Endothelial cell of umbilical vein (primary cell): ENCODE measurements around the gene ALOXE3. TPM values are rescaled to one million over a fixed set of nuclear protein-coding genes. Genes with fewer than 3 reads are reported as not detected.

Source experiments
- BruUV-seq: library from RNA; stranded (reverse); fragments of 400-500 nt; replicated peaks from 2 replicates; lab custom pipeline; 2021; lab: Mats Ljungman, UMichigan
- CTCF ChIA-PET: fragments of 300-600, 350-600 bp; sonication (Branson Sonifier 250); formaldehyde crosslinking; loops from one replicate; lab custom pipeline; 2021; ENCODE audit warnings: antibody characterized with exemption, inconsistent platforms; lab: Charles Lee
- POLR2A ChIA-PET: fragments of 300-600, 350-600 bp; sonication (Branson Sonifier 250); formaldehyde crosslinking; loops from one replicate; lab custom pipeline; 2021; ENCODE audit warnings: antibody characterized with exemption, inconsistent platforms; lab: Charles Lee
- DNase-seq: peaks from one replicate; pipeline ENCODE4 v3.0.0-alpha.2; 2011; ENCODE audit warnings: low read depth, low spot score
- FAIRE-seq: peaks from 2 replicates; lab custom pipeline; 2011; peaks lifted over from hg19 to GRCh38; lab: Jason Lieb, UNC
- H2AFZ ChIP-seq: 2 replicates; pipeline ENCODE4 v1.6.0; 2012; ENCODE audit warnings: low read depth, low read length, control low read depth, inconsistent platforms
- H3K27ac ChIP-seq: 2 replicates; pipeline ENCODE4 v1.5.1; 2011; ENCODE audit warnings: low read depth, mild to moderate bottlenecking, control low read depth, low read length, moderate library complexity; ENCODE audit not compliant: insufficient read depth
- H3K27me3 ChIP-seq, 2 experiments: 2 replicates each; pipeline versions ENCODE4 v1.6.0 to v1.6.1; 2011; ENCODE audit warnings: low read length in 2 of 2, mixed read lengths in 1 of 2; ENCODE audit not compliant: control insufficient read depth in 2 of 2, insufficient read depth in 2 of 2
- H3K36me3 ChIP-seq, 2 experiments: 2 replicates in 1 of 2; 3 replicates in 1 of 2; pipeline ENCODE4 v1.5.1; 2011; ENCODE audit warnings: low read length in 2 of 2, mild to moderate bottlenecking in 1 of 2, moderate library complexity in 1 of 2; ENCODE audit not compliant: control insufficient read depth in 2 of 2, insufficient read depth in 2 of 2; ENCODE audit errors: extremely low read depth in 1 of 2
- H3K4me1 ChIP-seq: 3 replicates; pipeline ENCODE4 v1.5.1; 2011; ENCODE audit warnings: mild to moderate bottlenecking, low read length; ENCODE audit not compliant: control insufficient read depth, insufficient read depth; ENCODE audit errors: extremely low read depth
- H3K4me2 ChIP-seq: 2 replicates; pipeline ENCODE4 v1.6.1; 2011; ENCODE audit warnings: low read length, control low read depth, mixed read lengths; ENCODE audit not compliant: insufficient read depth
- H3K4me3 ChIP-seq, 3 experiments: fragments of 200-600 bp in 1 of 3; sonication (generic), shearing (Covaris generic) in 1 of 3; replicated peaks in 1 of 3; 2 replicates each; pipeline ENCODE4 v1.5.1; 2011 to 2016; ENCODE audit warnings: control low read depth in 3 of 3, low read length in 3 of 3, mild to moderate bottlenecking in 2 of 3, inconsistent platforms in 1 of 3, low read depth in 1 of 3, moderate library complexity in 1 of 3; ENCODE audit not compliant: insufficient read depth in 1 of 3
- H3K79me2 ChIP-seq: 2 replicates; pipeline ENCODE4 v1.6.0; 2012; ENCODE audit warnings: low read length, inconsistent platforms; ENCODE audit not compliant: control insufficient read depth, insufficient read depth
- H3K9ac ChIP-seq: replicated peaks from 2 replicates; pipeline ENCODE3; 2011; ENCODE audit warnings: low read length, control low read depth; ENCODE audit not compliant: insufficient read depth; ENCODE audit errors: extremely low read depth
- H3K9me1 ChIP-seq: replicated peaks from 3 replicates; pipeline ENCODE4 v1.6.0; 2011; ENCODE audit warnings: mild to moderate bottlenecking, low read length; ENCODE audit not compliant: control insufficient read depth, insufficient read depth; ENCODE audit errors: extremely low read depth
- H3K9me3 ChIP-seq: replicated peaks from 2 replicates; pipeline ENCODE4 v1.5.1; 2012; ENCODE audit warnings: low read length, inconsistent platforms; ENCODE audit not compliant: control insufficient read depth, insufficient read depth
- H4K20me1 ChIP-seq: replicated peaks from 2 replicates; pipeline ENCODE3; 2011; ENCODE audit warnings: mild to moderate bottlenecking, low read length; ENCODE audit not compliant: control insufficient read depth, insufficient read depth; ENCODE audit errors: extremely low read depth
- CTCF ChIP-seq, 2 donors: IDR thresholded peaks; 1 replicate in 1 of 2; 2 replicates in 1 of 2; pipeline ENCODE4 v1.5.1; 2011; ENCODE audit warnings: low read length in 2 of 2, mild to moderate bottlenecking in 2 of 2, moderate library complexity in 2 of 2, control low read depth in 1 of 2, inconsistent platforms in 1 of 2, low read depth in 1 of 2; ENCODE audit not compliant: insufficient read depth in 1 of 2; ENCODE audit errors: extremely low read depth in 1 of 2
- EZH2 ChIP-seq: IDR thresholded peaks from 2 replicates; pipeline ENCODE4 v1.6.1; 2012; ENCODE audit warnings: borderline replicate concordance, low read depth, mild to moderate bottlenecking, moderate library complexity, low read length, inconsistent platforms; ENCODE audit not compliant: severe bottlenecking
- MAX ChIP-seq: IDR thresholded peaks from 2 replicates; pipeline ENCODE4 v1.6.1; 2011; ENCODE audit not compliant: insufficient read depth, insufficient read length
- POLR2A ChIP-seq: IDR thresholded peaks from 2 replicates; pipeline ENCODE4 v1.6.1; 2012; ENCODE audit warnings: low read depth, mild to moderate bottlenecking, control low read depth, low read length
- POLR2AphosphoS5 ChIP-seq: IDR thresholded peaks from 2 replicates; pipeline ENCODE4 v1.6.1; 2012; ENCODE audit warnings: low read depth, mild to moderate bottlenecking, control low read depth, low read length, moderate library complexity; ENCODE audit not compliant: insufficient read depth
- dilution Hi-C: fragments of 300-500 bp; cut with MboI; formaldehyde crosslinking; loops from one replicate; pipeline ENCODE4 v1.15.0; 2019; ENCODE audit warnings: low sequenced_read_pairs; ENCODE audit not compliant: extremely low pct_ligation_motif_present
- intact Hi-C: fragments of 100-400 bp; cut with micrococcal nuclease; formaldehyde crosslinking; loops from one replicate; pipeline ENCODE4 v1.10.0; 2022
- polyA plus RNA-seq, 4 experiments: library from polyadenylated mRNA; depleted of rRNA in 3 of 4; stranded (reverse) in 3 of 4; unstranded in 1 of 4; fragments of >200 nt; gene quantifications; 2 replicates each; pipeline versions ENCODE4 v1.2.1 to v1.2.3, GENCODE V29; 2011 to 2012; ENCODE audit warnings: missing spikeins in 1 of 4
- total RNA-seq: library from RNA; stranded (reverse); gene quantifications from 2 replicates; pipeline ENCODE4 v1.2.3, GENCODE V29; 2021

ALOXE3 gene
- total and polyA plus RNA-seq, 2 donors (not counting 3 experiments of a cell fraction or from before 2014, with no cell fraction given), result 0.01 TPM; not detected in 1

GRCh38 chr17:8160224-8160577, 41.9 kb upstream of the ALOXE3 start:
- Histone ChIP-seq H3K4me3 (no peak overlapping the region), H3K27me3 (no peaks in the 10 kb centered on the region), H3K36me3 (peaks cover 2 to 7% of the 10 kb centered on the region in 2 experiments), H2AFZ (no peak overlapping the region), H3K79me2 (peaks cover 20% of the 10 kb centered on the region), H3K4me1 (peaks cover 32% of the 10 kb centered on the region), H3K9me3 (no peaks in the 10 kb centered on the region), H4K20me1 (no peaks in the 10 kb centered on the region), H3K4me2 (no peak overlapping the region), H3K9me1 (no peaks in the 10 kb centered on the region), H3K9ac (no peak overlapping the region), H3K27ac (no peak overlapping the region)
- no TSS peak for BruUV-seq
- intact Hi-C loops (no loop called here), dilution Hi-C loops (no loop called here)
- CTCF ChIA-PET, result interaction anchor here (1.5 to 6.3 kb wide), 2 partner anchors 9 to 21 kb away, joined by 4 to 72 read pairs; no protein-coding TSS in a partner anchor
- no peak for TF ChIP-seq POLR2A
- no peak for TF ChIP-seq MAX
- TF ChIP-seq CTCF (IDR thresholded peaks at IDR 0.05; ENCODE audit: extremely low read depth in 1 of 2, insufficient read depth in 1 of 2, low read depth in 1 of 2, low read length in 2 of 2), result no peak
- TF ChIP-seq POLR2AphosphoS5, result no peak
- TF ChIP-seq EZH2, result no peak
- FAIRE-seq, result no peak
- no peak for DNase-seq
- POLR2A ChIA-PET, result interaction anchor here (0.7 to 2.2 kb wide), 2 partner anchors 13 to 50 kb away, joined by 8 read pairs; partner anchors contain the start of gene AURKB
